ENCODE measurements around the gene RHBDF1. TPM values are rescaled to one million over a fixed set of nuclear protein-coding genes. Genes with fewer than 3 reads are reported as not detected.
"Not testable (repeated sequence)": the region's sequence is repeated elsewhere in the genome, so short reads cannot be mapped to it uniquely, and the experiment has no call there.

The RHBDF1 gene
- total RNA-seq, 1 donor from 2014 or later: 36.0 TPM

GRCh38 chr16:10772-11171 lies 61.7 kb downstream of the RHBDF1 start:
- H3K4me3 ChIP-seq (ENCODE audit: low read depth, low read length); H3K27me3 ChIP-seq (ENCODE audit: control insufficient read depth, insufficient read depth, low read length); H3K36me3 ChIP-seq (ENCODE audit: control insufficient read depth, insufficient read depth, low read length); DNase-seq (ENCODE audit: low read depth): not testable (repeated sequence)
- peak; percentile 51 for TF ChIP-seq CTCF (IDR thresholded peaks at IDR 0.05; ENCODE audit: insufficient read depth, low read length, poor library complexity, severe bottlenecking)

- no peaks in the 10 kb centered on the region for H3K36me3 ChIP-seq (ENCODE audit: control insufficient read depth, insufficient read depth, low read length)
- peak overlapping the region; percentile 37 for H3K4me3 ChIP-seq (ENCODE audit: low read depth, low read length)
- no peak for DNase-seq (ENCODE audit: low read depth)
- TF ChIP-seq CTCF (IDR thresholded peaks at IDR 0.05; ENCODE audit: insufficient read depth, low read length, poor library complexity, severe bottlenecking): no peak
- no peaks in the 10 kb centered on the region for H3K27me3 ChIP-seq (ENCODE audit: control insufficient read depth, insufficient read depth, low read length)
These were observed 62.3 kb downstream of the RHBDF1 start for GRCh38 chr16:9903-10665.

Other genes starting within 250 kb of the RHBDF1 start
- gene POLR3K, start 19.0 kb downstream of the RHBDF1 start, total RNA-seq: 5.5 and 7.8 TPM in 2 replicates
- gene SNRNP25, start 18.8 kb downstream of the RHBDF1 start, total RNA-seq: 12.7 and 25.4 TPM in 2 replicates
- 130 and 141 TPM in 2 replicates for gene MPG, start 5.6 kb upstream of the RHBDF1 start, total RNA-seq
- 29.2 and 37.5 TPM in 2 replicates for gene NPRL3, start 66.0 kb upstream of the RHBDF1 start, total RNA-seq
- gene HBZ, start 80.0 kb upstream of the RHBDF1 start, total RNA-seq: not detected in 2 replicates
- not detected in 2 replicates for gene HBM, start 93.3 kb upstream of the RHBDF1 start, total RNA-seq
- not detected in 2 replicates for gene HBA2, start 100.2 kb upstream of the RHBDF1 start, total RNA-seq
- gene HBA1, start 104.0 kb upstream of the RHBDF1 start, total RNA-seq: 0.41 TPM in 1 of 2 replicates, not detected in the other
- 0.96 and 1.6 TPM in 2 replicates for gene HBQ1, start 107.8 kb upstream of the RHBDF1 start, total RNA-seq
- 61.8 and 109 TPM in 2 replicates for gene LUC7L, start 156.8 kb upstream of the RHBDF1 start, total RNA-seq
- gene FAM234A, start 162.2 kb upstream of the RHBDF1 start, total RNA-seq: 97.5 and 131 TPM in 2 replicates
- 0.21 TPM in 1 of 2 replicates, not detected in the other for gene RGS11, start 203.3 kb upstream of the RHBDF1 start, total RNA-seq
- gene ARHGDIG, start 208.0 kb upstream of the RHBDF1 start, total RNA-seq: 0.62 and 0.96 TPM in 2 replicates
- not detected in 2 replicates for gene PDIA2, start 210.5 kb upstream of the RHBDF1 start, total RNA-seq

Measured in kidney epithelial cell (primary cell).